Transverse colon (tissue), 4 donors: ENCODE data around the gene CENPB. TPM values are rescaled to one million over a fixed set of nuclear protein-coding genes. Genes with fewer than 3 reads are reported as not detected.

Experiments
- DNase-seq: peaks from one replicate; pipeline ENCODE4 v3.0.0-alpha.2; 2019
- H3K27ac ChIP-seq, 4 donors: fragments of 200-600 bp; sonication (generic); 2 replicates each; pipeline ENCODE4 v1.5.1; 2016 to 2018; ENCODE audit warnings: inconsistent platforms in 4 of 4
- H3K27me3 ChIP-seq: fragments of 200-600 bp; sonication (generic); 2 replicates; pipeline ENCODE4 v1.5.1; 2017; ENCODE audit warnings: inconsistent platforms
- H3K36me3 ChIP-seq, 4 donors: fragments of 200-600 bp; sonication (generic); 2 replicates each; pipeline ENCODE4 v1.5.1; 2017 to 2019; ENCODE audit warnings: inconsistent platforms in 4 of 4
- H3K4me1 ChIP-seq, 4 donors: fragments of 200-600 bp; sonication (generic); 2 replicates each; pipeline ENCODE4 v1.5.1; 2017 to 2020; ENCODE audit warnings: inconsistent platforms in 4 of 4
- H3K4me3 ChIP-seq, 4 donors: fragments of 200-600 bp; sonication (generic); 1 replicate in 1 of 4; 2 replicates in 3 of 4; pipeline versions ENCODE4 v1.5.1 to v1.6.1; 2017 to 2019; ENCODE audit warnings: inconsistent platforms in 4 of 4
- H3K9me3 ChIP-seq, 2 donors: fragments of 200-600 bp; sonication (generic); 2 replicates each; pipeline ENCODE4 v1.5.1; 2017 to 2019; ENCODE audit warnings: inconsistent platforms in 2 of 2
- EP300 ChIP-seq: sonication (generic); formaldehyde crosslinking; IDR thresholded peaks from one replicate; pipeline ENCODE4 v1.6.1; 2017; ENCODE audit warnings: antibody characterized with exemption, low read depth
- POLR2A ChIP-seq: fragments of 450-650 bp; IDR thresholded peaks from one replicate; pipeline ENCODE4 v1.6.1; 2016; ENCODE audit warnings: antibody characterized with exemption, mild to moderate bottlenecking, moderate library complexity
- POLR2AphosphoS5 ChIP-seq, 3 donors: sonication (generic); formaldehyde crosslinking; IDR thresholded peaks; one replicate each; pipeline ENCODE4 v1.6.1; 2016; ENCODE audit warnings: antibody characterized with exemption in 3 of 3
- WGBS, 2 donors: methylation state at CpG; one replicate each; pipeline ENCODE4 v1.1.5; 2018; ENCODE audit warnings: low coverage in 1 of 2; 5-methylcytosine and 5-hydroxymethylcytosine counted together
- in situ Hi-C, 4 donors: fragments of 200-750 bp; cut with MboI; loops; one replicate each; pipeline versions ENCODE4 v1.15.0 to v1.15.1; 2017; ENCODE audit warnings: low sequenced_read_pairs in 3 of 4, low pct_ligation_motif_present in 1 of 4, low pct_unique_long_range_greater_than_20kb in 1 of 4
- intact Hi-C: fragments of 100-400 bp; cut with DNase I; formaldehyde crosslinking; loops from one replicate; pipeline ENCODE4 v1.15.1; 2023; ENCODE audit warnings: low total_unique reads
- total RNA-seq, 4 donors: library from RNA; depleted of rRNA; stranded (reverse); fragments of >200 nt; gene quantifications; one replicate each; pipeline ENCODE4 v1.1.0, GENCODE V29; 2016
- TF ChIP-seq, protein P1 (sequence below), 5 experiments: fragments of 200-600 bp in 3 of 5; fragments of 450-650 bp in 2 of 5; sonication (generic) in 3 of 5; IDR thresholded peaks; 1 replicate in 2 of 5; 2 replicates in 3 of 5; pipeline ENCODE4 v1.5.1; 2016 to 2017; ENCODE audit warnings: antibody characterized with exemption in 5 of 5, inconsistent platforms in 3 of 5, mild to moderate bottlenecking in 2 of 5, moderate library complexity in 1 of 5

CENPB gene
- total RNA-seq, 4 donors from 2014 or later, result 66.6 to 83.1 (median 72.8) TPM

DNA sequence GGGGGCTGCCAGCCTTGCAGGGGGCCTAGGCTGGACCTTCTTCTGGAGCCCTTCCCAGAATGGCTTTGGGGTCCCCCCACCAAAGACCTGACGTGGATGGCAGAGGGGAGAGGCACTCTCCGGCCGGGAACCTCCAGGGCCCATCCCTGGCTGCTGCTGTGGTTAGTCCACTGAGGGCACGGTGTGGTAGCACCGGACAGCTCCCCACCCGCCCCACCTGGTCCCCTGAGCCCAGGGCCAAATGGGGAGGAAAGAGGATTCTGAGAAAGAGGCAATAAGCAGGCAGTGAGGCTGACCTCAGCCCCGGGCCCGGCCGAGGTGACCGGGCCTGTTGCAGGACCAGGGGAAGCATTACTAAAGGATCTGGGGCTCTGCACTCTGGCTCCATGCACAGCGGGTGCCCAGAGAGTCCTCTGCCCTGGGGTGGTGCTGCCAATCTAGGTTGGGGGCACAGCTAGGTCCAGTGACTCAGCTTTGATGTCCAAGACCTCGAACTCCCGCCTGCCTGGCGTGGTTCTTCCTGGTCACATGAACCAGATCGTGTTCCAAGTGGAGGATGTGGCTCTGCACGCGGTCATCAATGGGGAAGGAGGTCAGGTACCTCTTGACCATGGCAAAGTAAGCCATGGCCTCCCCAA lies 2.2 kb downstream of the CENPB start:
- 87 to 88% methylated on average over 3 to 13 of the region's 17 CpGs for WGBS, 2 donors
- intact Hi-C loops, result no loop called here
- Histone ChIP-seq H3K4me1 (peaks cover 31 to 56% (median 44%) of the 10 kb centered on the region in 4 donors), H3K27me3 (peaks cover 1% of the 10 kb centered on the region), H3K9me3 (no peaks in the 10 kb centered on the region), H3K36me3 (no peaks in the 10 kb centered on the region), H3K4me3 (no peak overlapping the region), H3K27ac (peak overlapping the region in 1 of 4 donors; percentile 83)
- DNase-seq, result no peak
- TF ChIP-seq, protein P1, sequence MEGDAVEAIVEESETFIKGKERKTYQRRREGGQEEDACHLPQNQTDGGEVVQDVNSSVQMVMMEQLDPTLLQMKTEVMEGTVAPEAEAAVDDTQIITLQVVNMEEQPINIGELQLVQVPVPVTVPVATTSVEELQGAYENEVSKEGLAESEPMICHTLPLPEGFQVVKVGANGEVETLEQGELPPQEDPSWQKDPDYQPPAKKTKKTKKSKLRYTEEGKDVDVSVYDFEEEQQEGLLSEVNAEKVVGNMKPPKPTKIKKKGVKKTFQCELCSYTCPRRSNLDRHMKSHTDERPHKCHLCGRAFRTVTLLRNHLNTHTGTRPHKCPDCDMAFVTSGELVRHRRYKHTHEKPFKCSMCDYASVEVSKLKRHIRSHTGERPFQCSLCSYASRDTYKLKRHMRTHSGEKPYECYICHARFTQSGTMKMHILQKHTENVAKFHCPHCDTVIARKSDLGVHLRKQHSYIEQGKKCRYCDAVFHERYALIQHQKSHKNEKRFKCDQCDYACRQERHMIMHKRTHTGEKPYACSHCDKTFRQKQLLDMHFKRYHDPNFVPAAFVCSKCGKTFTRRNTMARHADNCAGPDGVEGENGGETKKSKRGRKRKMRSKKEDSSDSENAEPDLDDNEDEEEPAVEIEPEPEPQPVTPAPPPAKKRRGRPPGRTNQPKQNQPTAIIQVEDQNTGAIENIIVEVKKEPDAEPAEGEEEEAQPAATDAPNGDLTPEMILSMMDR (IDR thresholded peaks at IDR 0.05), result no peak
- no peak for TF ChIP-seq POLR2A
- TF ChIP-seq POLR2AphosphoS5 (IDR thresholded peaks at IDR 0.05), result no peak
- no peak for TF ChIP-seq EP300
- in situ Hi-C loops, result no loop called here

DNA sequence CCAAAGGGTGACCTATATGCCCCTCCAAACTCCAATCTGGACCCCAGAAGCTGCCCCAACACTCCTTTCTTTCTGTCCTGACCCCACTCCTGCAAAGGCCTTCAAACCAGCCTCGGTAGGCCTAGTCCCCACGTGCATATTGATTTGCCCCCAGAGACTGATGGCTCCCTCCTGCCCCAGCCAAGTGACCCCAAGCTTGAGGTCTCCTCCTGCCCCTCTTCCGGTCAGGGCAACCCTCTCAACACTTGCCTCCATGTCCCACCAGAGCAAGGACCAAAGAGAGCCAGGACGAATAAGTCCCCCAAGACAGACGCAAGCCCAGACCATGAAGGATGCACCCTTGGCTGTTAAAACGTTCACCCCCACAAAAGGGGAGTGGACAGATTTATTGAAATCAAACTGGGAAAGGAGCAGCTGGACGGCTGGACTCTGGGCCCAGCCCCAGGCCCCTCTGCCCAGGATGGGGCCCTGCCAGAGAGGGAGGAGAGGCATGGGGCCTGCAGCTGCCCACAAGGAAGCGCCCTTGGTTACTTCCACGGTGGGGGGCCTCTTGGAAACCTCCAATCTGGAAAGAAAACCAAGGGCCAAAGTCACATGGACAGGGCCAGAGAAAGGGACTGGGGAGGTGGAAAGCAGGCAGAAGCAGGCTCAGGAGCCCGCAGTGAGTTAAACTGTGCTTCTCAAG lies 2.9 kb downstream of the CENPB start:
- intact Hi-C loops, result no loop called here
- H3K9me3 ChIP-seq, result no peaks in the 10 kb centered on the region
- peaks cover 31 to 51% (median 41%) of the 10 kb centered on the region in 4 donors for H3K4me1 ChIP-seq
- H3K36me3 ChIP-seq, result no peaks in the 10 kb centered on the region
- TF ChIP-seq, protein P1 (IDR thresholded peaks at IDR 0.05), result no peak
- TF ChIP-seq POLR2A, result no peak
- H3K27ac ChIP-seq, result no peak overlapping the region
- H3K4me3 ChIP-seq, result no peak overlapping the region
- DNase-seq, result no peak
- H3K27me3 ChIP-seq, result peaks cover 8% of the 10 kb centered on the region
- in situ Hi-C loops, result no loop called here
- WGBS, 2 donors, result 75 to 83% methylated on average over 1 to 10 of the region's 10 CpGs

DNA sequence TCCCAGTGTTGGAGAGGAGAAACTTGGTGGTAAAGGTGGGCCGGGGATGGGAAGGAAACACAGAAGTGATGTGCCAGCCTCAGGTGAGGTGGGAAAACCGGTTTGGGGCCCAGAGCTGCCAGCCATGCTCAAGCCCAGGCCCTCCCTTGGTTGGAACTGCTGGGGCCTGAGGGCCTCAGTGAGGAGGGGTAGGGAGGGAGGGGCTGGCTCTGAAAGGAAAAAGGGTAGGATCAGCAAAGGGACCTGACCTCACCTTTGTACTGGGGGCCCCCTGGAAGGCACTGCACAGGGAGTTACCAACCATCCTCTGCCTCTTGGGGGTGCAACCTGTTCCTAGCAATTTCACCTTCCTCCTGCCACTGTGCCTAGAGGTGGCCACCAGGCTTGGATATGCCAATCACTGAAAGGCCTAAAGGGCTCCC lies 3.5 kb downstream of the CENPB start:
- no peak overlapping the region for H3K27ac ChIP-seq
- no peak for DNase-seq
- H3K4me1 ChIP-seq, result peaks cover 29 to 51% (median 42%) of the 10 kb centered on the region in 4 donors
- TF ChIP-seq, protein P1 (IDR thresholded peaks at IDR 0.05), result no peak
- TF ChIP-seq POLR2A (no peak), EP300 (no peak), POLR2AphosphoS5 (IDR thresholded peaks at IDR 0.05) (no peak)
- in situ Hi-C loops, result no loop called here
- intact Hi-C loops, result no loop called here
- no peaks in the 10 kb centered on the region for H3K9me3 ChIP-seq
- H3K27me3 ChIP-seq, result peaks cover 14% of the 10 kb centered on the region
- H3K36me3 ChIP-seq, result no peaks in the 10 kb centered on the region
- no peak overlapping the region for H3K4me3 ChIP-seq
- 53% methylated on average over 2 of the region's 2 CpGs; no CpG with 5 or more reads in 1 of the 2 donors for WGBS, 2 donors

DNA sequence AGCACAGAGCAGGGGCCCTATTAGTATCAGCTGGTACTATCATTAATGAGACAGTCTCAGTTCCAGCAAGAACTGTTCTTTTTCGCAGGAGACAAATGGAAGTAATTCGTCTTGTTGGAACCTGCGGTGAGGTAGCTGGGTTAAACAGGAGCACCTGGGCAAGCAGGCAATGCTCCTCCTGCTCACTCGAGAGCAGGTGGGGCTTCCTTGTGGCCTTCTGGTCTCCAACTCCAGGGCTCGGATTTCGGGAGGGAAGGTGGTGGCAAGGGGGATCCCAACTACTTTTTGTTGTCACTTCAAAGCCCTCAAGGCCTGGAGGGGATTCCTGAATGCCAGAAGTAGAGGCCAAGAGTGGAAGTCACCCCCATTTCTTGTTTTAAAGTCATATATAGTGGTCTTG lies 3.9 kb downstream of the CENPB start:
- TF ChIP-seq, protein P1 (IDR thresholded peaks at IDR 0.05), result no peak
- TF ChIP-seq EP300, result no peak
- TF ChIP-seq POLR2AphosphoS5 (IDR thresholded peaks at IDR 0.05), result no peak
- TF ChIP-seq POLR2A, result no peak
- H3K27me3 ChIP-seq, result peaks cover 16% of the 10 kb centered on the region
- H3K9me3 ChIP-seq, result no peaks in the 10 kb centered on the region
- in situ Hi-C loops (no loop called here), intact Hi-C loops (no loop called here)
- no peaks in the 10 kb centered on the region for H3K36me3 ChIP-seq
- no peak overlapping the region for H3K4me3 ChIP-seq
- 78% methylated on average over 6 of the region's 6 CpGs; no CpG with 5 or more reads in 1 of the 2 donors for WGBS, 2 donors
- H3K27ac ChIP-seq, result no peak overlapping the region
- DNase-seq, result no peak
- H3K4me1 ChIP-seq, result peaks cover 25 to 51% (median 45%) of the 10 kb centered on the region in 4 donors
